Neural progenitor cell (in vitro differentiated cells): Measurements from ENCODE around the gene PHF24. TPM values are rescaled to one million over a fixed set of nuclear protein-coding genes. Genes with fewer than 3 reads are reported as not detected.

Experiments
- DNase-seq: peaks from one replicate; pipeline ENCODE4 v3.0.0-alpha.2; 2016; ENCODE audit warnings: low spot score
- H2AFZ ChIP-seq: fragments of 200-600 bp; sonication (generic); replicated peaks from 2 replicates; pipeline ENCODE4 v1.6.1; 2016; ENCODE audit warnings: antibody characterized with exemption
- H3F3A ChIP-seq: fragments of 200-600 bp; sonication (generic); 2 replicates; pipeline ENCODE4 v1.6.1; 2016; ENCODE audit warnings: antibody characterized with exemption, low read depth
- H3K27ac ChIP-seq: fragments of 200-600 bp; sonication (generic); 2 replicates; pipeline ENCODE4 v1.5.1; 2016; ENCODE audit warnings: mild to moderate bottlenecking
- H3K27me3 ChIP-seq: fragments of 200-600 bp; sonication (generic); 2 replicates; pipeline ENCODE4 v1.6.1; 2016; ENCODE audit warnings: mild to moderate bottlenecking, moderate library complexity
- H3K36me3 ChIP-seq: fragments of 200-600 bp; sonication (generic); 2 replicates; pipeline ENCODE4 v1.5.1; 2016
- H3K4me1 ChIP-seq: fragments of 200-600 bp; sonication (generic); 2 replicates; pipeline ENCODE4 v1.6.1; 2016; ENCODE audit warnings: mixed run types
- H3K4me2 ChIP-seq: fragments of 200-600 bp; sonication (generic); 2 replicates; pipeline ENCODE4 v1.6.1; 2016
- H3K4me3 ChIP-seq: fragments of 200-600 bp; sonication (generic); 2 replicates; pipeline ENCODE4 v1.5.1; 2016
- H3K79me2 ChIP-seq: fragments of 200-600 bp; sonication (generic); 2 replicates; pipeline ENCODE4 v1.6.1; 2016; ENCODE audit warnings: low read depth
- H3K9ac ChIP-seq: fragments of 200-600 bp; sonication (generic); 2 replicates; pipeline ENCODE4 v1.6.1; 2016
- H3K9me3 ChIP-seq: fragments of 200-600 bp; sonication (generic); 2 replicates; pipeline ENCODE4 v1.5.1; 2016; ENCODE audit warnings: low read depth
- H4K20me1 ChIP-seq: fragments of 200-600 bp; sonication (generic); 2 replicates; pipeline ENCODE4 v1.6.1; 2016; ENCODE audit warnings: low read depth
- H3K27ac Mint-ChIP-seq: 3 replicates; pipeline ENCODE4 v1.8.0; 2021; ENCODE audit warnings: mixed read lengths
- H3K27me3 Mint-ChIP-seq: 2 replicates; pipeline ENCODE4 v1.8.0; 2022; ENCODE audit warnings: low read depth, mild to moderate bottlenecking, inconsistent platforms, moderate library complexity, mixed read lengths; ENCODE audit not compliant: insufficient read depth
- H3K36me3 Mint-ChIP-seq: 3 replicates; pipeline ENCODE4 v1.8.0; 2021; ENCODE audit warnings: mixed read lengths
- H3K4me1 Mint-ChIP-seq: 3 replicates; pipeline ENCODE4 v1.8.0; 2021; ENCODE audit warnings: mixed read lengths
- H3K4me3 Mint-ChIP-seq: 3 replicates; pipeline ENCODE4 v1.8.0; 2021; ENCODE audit warnings: mild to moderate bottlenecking, moderate library complexity, mixed read lengths
- H3K9me3 Mint-ChIP-seq: 3 replicates; pipeline ENCODE4 v1.8.0; 2020; ENCODE audit warnings: mixed read lengths
- EZH2 ChIP-seq: fragments of 200-600 bp; sonication (generic); IDR thresholded peaks from 2 replicates; pipeline ENCODE4 v1.6.1; 2017; ENCODE audit warnings: antibody characterized with exemption, mild to moderate bottlenecking, moderate library complexity
- EZH2phosphoT487 ChIP-seq: fragments of 200-600 bp; sonication (generic); IDR thresholded peaks from 2 replicates; pipeline ENCODE4 v1.6.1; 2017; ENCODE audit warnings: antibody characterized with exemption
- total RNA-seq: library from RNA; depleted of rRNA; stranded (reverse); fragments of >200 nt; gene quantifications from 2 replicates; pipeline ENCODE4 v1.2.3, GENCODE V29; 2015; ENCODE audit warnings: low replicate concordance
- TF ChIP-seq, protein P1 (sequence below): fragments of 200-600 bp; sonication (generic); IDR thresholded peaks from 2 replicates; pipeline ENCODE4 v1.5.1; 2017; ENCODE audit warnings: antibody characterized with exemption, mild to moderate bottlenecking

Gene PHF24
- total RNA-seq, 1 donor from 2014 or later = 1.8 TPM

DNA sequence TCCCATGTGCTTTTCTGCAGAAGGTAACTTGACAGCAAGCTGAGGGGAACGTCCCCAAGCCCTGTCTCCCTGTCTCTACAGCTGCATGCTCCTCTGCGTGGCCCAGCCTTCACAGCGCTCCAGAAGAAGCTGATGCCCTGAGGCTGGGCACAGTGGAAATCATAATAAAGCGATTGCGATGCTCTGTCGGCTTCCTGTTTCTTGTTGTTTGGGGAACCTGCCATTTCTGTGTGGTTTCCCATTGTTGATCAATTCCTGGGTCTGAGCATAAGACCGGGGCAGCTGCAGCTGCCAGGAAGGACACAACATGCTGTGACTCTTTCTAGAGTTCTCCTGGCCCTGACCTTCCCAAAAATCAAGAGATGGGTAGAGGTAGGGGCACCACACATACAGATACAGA is 24.3 kb downstream of the PHF24 start:
- no peak overlapping the region for H3K9ac ChIP-seq
- Mint-ChIP-seq H3K4me3 (no peak overlapping the region), H3K9me3 (no peaks in the 10 kb centered on the region), H3K27ac (no peak overlapping the region), H3K27me3 (peaks cover 9% of the 10 kb centered on the region), H3K4me1 (peaks cover 50% of the 10 kb centered on the region), H3K36me3 (no peaks in the 10 kb centered on the region)
- no peaks in the 10 kb centered on the region for H3F3A ChIP-seq
- H3K4me3 ChIP-seq = no peak overlapping the region
- no peak overlapping the region for H3K27ac ChIP-seq
- DNase-seq = no peak
- no peak overlapping the region for H2AFZ ChIP-seq
- H4K20me1 ChIP-seq = peaks cover 10% of the 10 kb centered on the region
- H3K9me3 ChIP-seq = no peaks in the 10 kb centered on the region
- no peaks in the 10 kb centered on the region for H3K27me3 ChIP-seq
- H3K36me3 ChIP-seq = no peaks in the 10 kb centered on the region
- H3K4me1 ChIP-seq = no peaks in the 10 kb centered on the region
- no peak overlapping the region for H3K4me2 ChIP-seq
- TF ChIP-seq, protein P1, sequence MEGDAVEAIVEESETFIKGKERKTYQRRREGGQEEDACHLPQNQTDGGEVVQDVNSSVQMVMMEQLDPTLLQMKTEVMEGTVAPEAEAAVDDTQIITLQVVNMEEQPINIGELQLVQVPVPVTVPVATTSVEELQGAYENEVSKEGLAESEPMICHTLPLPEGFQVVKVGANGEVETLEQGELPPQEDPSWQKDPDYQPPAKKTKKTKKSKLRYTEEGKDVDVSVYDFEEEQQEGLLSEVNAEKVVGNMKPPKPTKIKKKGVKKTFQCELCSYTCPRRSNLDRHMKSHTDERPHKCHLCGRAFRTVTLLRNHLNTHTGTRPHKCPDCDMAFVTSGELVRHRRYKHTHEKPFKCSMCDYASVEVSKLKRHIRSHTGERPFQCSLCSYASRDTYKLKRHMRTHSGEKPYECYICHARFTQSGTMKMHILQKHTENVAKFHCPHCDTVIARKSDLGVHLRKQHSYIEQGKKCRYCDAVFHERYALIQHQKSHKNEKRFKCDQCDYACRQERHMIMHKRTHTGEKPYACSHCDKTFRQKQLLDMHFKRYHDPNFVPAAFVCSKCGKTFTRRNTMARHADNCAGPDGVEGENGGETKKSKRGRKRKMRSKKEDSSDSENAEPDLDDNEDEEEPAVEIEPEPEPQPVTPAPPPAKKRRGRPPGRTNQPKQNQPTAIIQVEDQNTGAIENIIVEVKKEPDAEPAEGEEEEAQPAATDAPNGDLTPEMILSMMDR = no peak
- no peak for TF ChIP-seq EZH2phosphoT487
- TF ChIP-seq EZH2 = no peak
- H3K79me2 ChIP-seq = no peaks in the 10 kb centered on the region

DNA sequence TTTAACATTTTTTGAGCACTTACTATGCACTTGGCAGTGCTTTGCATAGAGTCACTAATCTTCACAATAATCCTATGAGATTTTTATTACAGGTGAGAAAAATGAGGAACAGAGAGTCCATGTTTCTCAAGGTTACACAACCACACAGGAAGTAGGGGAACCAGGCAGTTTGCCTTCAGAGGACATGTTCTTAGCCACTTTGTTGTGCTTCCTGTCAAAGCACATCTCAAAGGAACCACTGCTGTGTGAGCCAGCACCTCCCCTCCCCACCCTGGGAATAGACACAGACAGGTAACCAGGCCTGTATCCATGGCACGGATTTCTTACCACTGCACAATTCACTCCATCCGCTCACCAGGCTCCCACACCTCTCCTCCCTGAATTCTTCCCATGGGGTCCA is 25.1 kb downstream of the PHF24 start:
- H3K4me1 Mint-ChIP-seq = peaks cover 56% of the 10 kb centered on the region
- peaks cover 9% of the 10 kb centered on the region for H3K27me3 Mint-ChIP-seq
- Histone ChIP-seq H3K27ac (no peak overlapping the region), H3K27me3 (no peaks in the 10 kb centered on the region), H3K36me3 (no peaks in the 10 kb centered on the region), H3K9ac (no peak overlapping the region), H3K4me2 (no peak overlapping the region), H2AFZ (no peak overlapping the region), H3F3A (no peaks in the 10 kb centered on the region), H3K79me2 (no peaks in the 10 kb centered on the region), H3K4me1 (peaks cover under 1% of the 10 kb centered on the region), H3K4me3 (no peak overlapping the region), H3K9me3 (no peaks in the 10 kb centered on the region), H4K20me1 (peaks cover 10% of the 10 kb centered on the region)
- TF ChIP-seq, protein P1 = no peak
- TF ChIP-seq EZH2phosphoT487 (no peak), EZH2 (no peak)
- no peaks in the 10 kb centered on the region for H3K36me3 Mint-ChIP-seq
- no peak overlapping the region for H3K4me3 Mint-ChIP-seq
- H3K9me3 Mint-ChIP-seq = no peaks in the 10 kb centered on the region
- no peak for DNase-seq
- no peak overlapping the region for H3K27ac Mint-ChIP-seq

DNA sequence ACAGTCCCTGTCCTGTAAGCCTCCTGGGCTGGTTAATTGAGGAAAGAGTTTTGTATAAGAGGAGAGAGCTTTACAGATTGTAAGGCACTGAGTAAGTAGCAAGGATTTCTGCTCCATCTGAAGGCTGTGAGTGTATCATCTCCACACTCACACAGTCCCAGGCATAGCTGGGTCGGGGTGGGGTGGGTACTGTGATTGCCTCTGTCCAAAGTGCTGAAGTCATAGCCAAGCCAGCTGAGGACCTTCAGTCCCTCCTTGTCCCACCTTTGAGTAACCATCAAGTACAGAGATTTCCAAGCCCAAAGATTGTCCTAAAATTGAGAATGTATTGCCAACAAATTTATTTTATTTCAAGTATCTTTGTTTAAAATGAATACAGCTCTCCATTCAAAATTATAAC is 26.0 kb downstream of the PHF24 start:
- no peak overlapping the region for H2AFZ ChIP-seq
- Mint-ChIP-seq H3K4me3 (no peak overlapping the region), H3K9me3 (no peaks in the 10 kb centered on the region), H3K36me3 (no peaks in the 10 kb centered on the region), H3K4me1 (peaks cover 62% of the 10 kb centered on the region), H3K27me3 (peaks cover 9% of the 10 kb centered on the region), H3K27ac (no peak overlapping the region)
- peaks cover 10% of the 10 kb centered on the region for H4K20me1 ChIP-seq
- TF ChIP-seq, protein P1 = no peak
- TF ChIP-seq EZH2phosphoT487 (no peak), EZH2 (no peak)
- no peak overlapping the region for H3K4me2 ChIP-seq
- no peak overlapping the region for H3K4me3 ChIP-seq
- no peak overlapping the region for H3K9ac ChIP-seq
- H3K79me2 ChIP-seq = no peaks in the 10 kb centered on the region
- peaks cover 4% of the 10 kb centered on the region for H3K4me1 ChIP-seq
- H3K27ac ChIP-seq = no peak overlapping the region
- peaks cover 7% of the 10 kb centered on the region for H3F3A ChIP-seq
- H3K36me3 ChIP-seq = no peaks in the 10 kb centered on the region
- peak; percentile 87 for DNase-seq
- no peaks in the 10 kb centered on the region for H3K27me3 ChIP-seq
- H3K9me3 ChIP-seq = no peaks in the 10 kb centered on the region
